GM18517 (cell line): ENCODE data around the gene CLK1.

ENCODE experiments used
- ATAC-seq: cut with Tn5 transposase; IDR thresholded peaks from one replicate; pipeline ENCODE4 v1.9.1; 2021; ENCODE audit warnings: mild to moderate bottlenecking, moderate library complexity; ENCODE audit not compliant: unreplicated experiment

Gene CLK1

DNA sequence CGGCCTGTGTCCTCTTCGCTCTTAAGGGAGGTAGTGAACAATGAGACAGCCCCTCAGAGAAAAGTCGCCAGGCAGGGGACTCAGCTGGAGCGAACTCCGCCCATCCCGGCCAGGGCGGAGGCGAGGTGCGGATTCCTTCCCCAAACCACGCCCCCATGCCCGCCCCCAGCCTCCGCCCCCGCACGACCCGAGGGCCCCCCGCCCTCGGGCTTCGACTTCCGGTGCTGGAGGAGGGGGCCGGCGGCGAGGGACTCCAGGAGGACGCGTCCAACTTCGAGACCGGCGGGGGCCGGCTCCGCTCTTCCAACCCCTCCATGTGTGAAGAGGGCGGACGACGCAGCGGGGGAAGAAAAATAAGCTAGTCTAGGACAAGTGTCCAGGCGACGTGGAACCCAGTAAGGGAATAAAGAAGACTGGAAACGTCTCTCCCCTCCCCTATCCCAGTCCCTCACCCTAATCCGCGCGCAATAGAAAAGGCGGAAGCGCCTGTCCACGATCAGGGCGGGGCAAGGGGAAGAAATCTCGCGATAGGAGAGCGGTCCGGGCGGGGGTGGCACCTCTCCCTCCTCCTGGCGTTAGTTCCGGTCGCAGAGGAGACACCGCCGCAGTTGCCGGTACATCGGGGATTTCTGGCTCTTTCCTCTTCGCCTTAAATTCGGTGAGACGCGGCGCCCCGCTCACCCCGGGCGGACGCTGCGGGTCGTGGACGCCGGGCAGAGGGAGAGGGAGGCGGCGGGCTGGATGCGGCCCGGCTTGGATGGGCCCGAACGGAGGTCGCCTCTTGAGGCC lies 52.9 kb downstream of the CLK1 start, which contains the start of gene BZW1:
TSS of gene BZW1 (plus strand) at position 578 of the 789 bp plus-strand sequence. CDS start 1,308 bp downstream, outside the sequence.
- ATAC-seq, result peak; percentile 70

- ATAC-seq, result no peak
Measured at GRCh38 chr2:200810998-200811332, 53.5 kb downstream of the CLK1 start.

DNA sequence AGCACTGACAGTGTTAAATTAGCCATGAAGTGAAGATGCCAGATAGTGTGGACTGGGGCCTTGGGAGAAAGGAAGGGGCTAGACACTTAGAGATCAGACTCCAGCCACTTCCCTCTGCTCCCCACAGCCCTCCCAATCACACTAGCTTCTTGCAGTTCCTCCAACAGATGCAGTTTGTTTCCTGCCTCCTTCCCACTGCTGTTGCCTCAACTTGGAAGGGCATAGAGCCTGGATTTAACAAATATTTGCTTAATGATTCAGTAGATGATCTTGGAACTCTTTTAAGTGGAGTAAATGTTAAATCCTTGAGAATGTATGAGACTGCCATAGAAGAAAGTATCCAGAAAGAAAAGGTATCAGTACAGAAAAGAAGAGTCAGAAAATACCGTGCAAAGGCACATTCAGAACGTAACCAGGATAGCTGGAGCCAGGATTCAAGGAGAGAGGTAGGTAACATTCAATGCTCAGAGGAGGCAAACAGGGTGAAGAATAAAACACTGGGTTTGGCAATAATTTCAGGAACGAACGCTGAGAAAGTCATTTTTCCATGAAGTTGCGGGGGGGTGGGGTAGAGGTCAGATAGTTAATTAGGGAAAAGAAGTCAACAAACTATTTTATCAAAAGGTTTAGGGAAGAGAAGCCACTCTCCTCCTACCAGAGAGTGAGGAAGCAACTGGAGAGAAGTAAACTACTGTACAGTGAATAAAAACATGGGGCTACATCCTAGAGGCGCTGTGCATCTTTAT lies 54.0 kb downstream of the CLK1 start:
- no peak for ATAC-seq

- ATAC-seq, result no peak
Measured at GRCh38 chr2:200809506-200810251, 54.8 kb downstream of the CLK1 start.
